ENCODE data around the gene EPHX1. TPM values are rescaled to one million over a fixed set of nuclear protein-coding genes. Genes with fewer than 3 reads are reported as not detected.

EPHX1 gene
- total RNA-seq, 1 donor from 2014 or later, result 15.8 TPM

DNA sequence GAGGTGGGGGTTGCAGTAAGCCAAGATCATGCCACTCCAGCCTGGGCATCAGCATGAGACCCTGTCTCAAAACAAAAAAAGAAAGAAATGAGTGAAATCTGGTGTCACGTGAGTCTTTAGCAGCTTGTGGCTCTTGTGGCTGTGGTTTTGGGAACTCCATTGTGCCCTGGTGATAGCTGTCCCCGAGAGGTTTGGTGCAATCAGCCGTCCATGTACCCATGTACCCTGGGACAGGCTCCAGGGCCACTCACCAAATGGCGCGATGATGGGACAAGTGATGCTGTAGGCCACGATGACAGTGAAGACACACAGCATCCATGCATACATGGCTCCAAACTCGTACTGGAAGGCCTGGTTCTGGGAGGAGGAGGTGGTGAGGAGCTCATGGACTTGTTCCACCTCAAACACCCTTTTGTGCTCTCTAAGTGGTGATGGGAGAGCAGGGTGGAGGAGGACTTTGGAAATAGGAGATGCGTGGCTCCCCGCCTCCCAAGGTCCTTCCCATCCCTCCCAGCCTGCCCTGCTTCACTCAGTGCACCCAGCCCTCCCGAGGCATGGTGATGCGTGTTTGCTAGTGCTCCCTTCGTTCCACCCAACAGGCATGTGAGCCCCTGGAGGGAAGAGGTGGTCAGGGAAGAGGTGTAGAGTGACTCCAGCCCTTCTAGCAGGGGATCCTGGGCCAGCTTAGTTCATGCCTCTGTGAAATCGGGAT lies 42.6 kb downstream of the EPHX1 start:
- TF ChIP-seq, protein P1, sequence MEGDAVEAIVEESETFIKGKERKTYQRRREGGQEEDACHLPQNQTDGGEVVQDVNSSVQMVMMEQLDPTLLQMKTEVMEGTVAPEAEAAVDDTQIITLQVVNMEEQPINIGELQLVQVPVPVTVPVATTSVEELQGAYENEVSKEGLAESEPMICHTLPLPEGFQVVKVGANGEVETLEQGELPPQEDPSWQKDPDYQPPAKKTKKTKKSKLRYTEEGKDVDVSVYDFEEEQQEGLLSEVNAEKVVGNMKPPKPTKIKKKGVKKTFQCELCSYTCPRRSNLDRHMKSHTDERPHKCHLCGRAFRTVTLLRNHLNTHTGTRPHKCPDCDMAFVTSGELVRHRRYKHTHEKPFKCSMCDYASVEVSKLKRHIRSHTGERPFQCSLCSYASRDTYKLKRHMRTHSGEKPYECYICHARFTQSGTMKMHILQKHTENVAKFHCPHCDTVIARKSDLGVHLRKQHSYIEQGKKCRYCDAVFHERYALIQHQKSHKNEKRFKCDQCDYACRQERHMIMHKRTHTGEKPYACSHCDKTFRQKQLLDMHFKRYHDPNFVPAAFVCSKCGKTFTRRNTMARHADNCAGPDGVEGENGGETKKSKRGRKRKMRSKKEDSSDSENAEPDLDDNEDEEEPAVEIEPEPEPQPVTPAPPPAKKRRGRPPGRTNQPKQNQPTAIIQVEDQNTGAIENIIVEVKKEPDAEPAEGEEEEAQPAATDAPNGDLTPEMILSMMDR (conservative IDR thresholded peaks at IDR 0.05), result no peak
- DNase-seq (ENCODE audit: low read depth, low spot score), result no peak
- Mint-ChIP-seq H3K27ac (ENCODE audit: unreplicated experiment) (no peak overlapping the region), H3K4me3 (no peak overlapping the region), H3K36me3 (ENCODE audit: low read depth) (peaks cover 12% of the 10 kb centered on the region), H3K9me3 (no peaks in the 10 kb centered on the region), H3K4me1 (peaks cover 16% of the 10 kb centered on the region), H3K27me3 (ENCODE audit: low read depth) (no peaks in the 10 kb centered on the region)

DNA sequence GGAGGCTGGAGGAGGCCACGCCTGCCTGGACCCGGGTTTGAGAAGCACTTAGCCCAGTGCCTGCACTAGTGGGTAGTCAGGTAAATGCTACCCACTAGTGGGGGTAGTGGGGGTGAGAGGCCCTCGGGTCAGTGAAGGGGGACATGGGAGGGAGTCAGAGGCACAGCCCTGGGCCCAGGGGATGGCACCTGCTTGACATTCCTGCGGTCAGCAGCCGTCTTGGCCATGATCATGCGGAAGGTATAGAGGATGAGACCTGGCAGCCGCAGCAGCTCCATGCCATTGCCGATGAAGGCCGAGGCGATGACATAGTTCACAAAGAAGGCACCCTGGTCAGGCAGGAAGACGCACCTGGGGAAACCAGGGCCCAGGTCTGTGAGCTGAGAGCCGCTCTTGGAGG lies 43.5 kb downstream of the EPHX1 start:
- H3K4me1 Mint-ChIP-seq, result peaks cover 9% of the 10 kb centered on the region
- H3K4me3 Mint-ChIP-seq, result no peak overlapping the region
- no peak overlapping the region for H3K27ac Mint-ChIP-seq (ENCODE audit: unreplicated experiment)
- TF ChIP-seq, protein P1 (conservative IDR thresholded peaks at IDR 0.05), result no peak
- no peak for DNase-seq (ENCODE audit: low read depth, low spot score)
- H3K9me3 Mint-ChIP-seq, result no peaks in the 10 kb centered on the region
- peaks cover 9% of the 10 kb centered on the region for H3K36me3 Mint-ChIP-seq (ENCODE audit: low read depth)
- no peaks in the 10 kb centered on the region for H3K27me3 Mint-ChIP-seq (ENCODE audit: low read depth)

DNA sequence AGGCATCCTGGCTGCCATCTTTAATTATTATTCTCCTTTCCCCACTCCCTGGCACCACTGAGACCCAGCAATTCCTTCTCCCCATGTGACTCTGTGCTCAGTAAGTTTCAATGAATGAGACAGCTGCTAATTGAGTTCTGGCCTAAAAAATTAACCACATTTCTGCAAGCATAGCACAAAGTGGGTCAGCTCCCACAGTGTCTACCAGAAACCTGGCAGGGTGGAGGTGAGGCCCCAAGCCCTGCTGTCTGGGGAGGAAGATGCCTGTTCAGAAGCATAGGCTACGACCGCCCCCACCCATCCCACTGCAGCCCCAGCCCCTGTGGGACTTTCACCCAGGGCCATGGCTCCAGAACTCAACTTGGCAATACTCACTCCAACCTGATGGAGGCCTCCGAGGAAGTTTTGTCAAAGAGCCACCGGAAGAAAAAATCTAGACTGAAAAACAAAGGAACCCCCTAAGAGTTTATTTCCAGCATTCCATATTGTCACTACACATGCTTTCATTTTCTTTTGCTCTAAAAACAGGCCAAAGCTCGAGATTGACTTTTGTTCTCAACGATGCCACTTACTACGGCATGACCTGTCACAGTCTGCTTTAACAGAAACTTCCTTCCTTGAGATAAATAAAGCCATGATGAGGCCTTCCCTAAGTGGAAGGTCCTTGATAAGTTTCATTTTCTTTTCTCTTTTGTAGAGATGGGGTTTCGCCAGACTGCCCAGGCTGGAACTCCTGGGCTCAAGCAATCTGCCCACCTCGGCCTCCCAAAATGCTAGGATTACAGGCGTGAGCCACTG lies 45.8 kb downstream of the EPHX1 start:
- Mint-ChIP-seq H3K27ac (ENCODE audit: unreplicated experiment) (no peak overlapping the region), H3K9me3 (no peaks in the 10 kb centered on the region), H3K36me3 (ENCODE audit: low read depth) (peaks cover 7% of the 10 kb centered on the region), H3K4me1 (no peaks in the 10 kb centered on the region), H3K4me3 (no peak overlapping the region), H3K27me3 (ENCODE audit: low read depth) (no peaks in the 10 kb centered on the region)
- TF ChIP-seq, protein P1 (conservative IDR thresholded peaks at IDR 0.05), result no peak
- DNase-seq (ENCODE audit: low read depth, low spot score), result no peak

DNA sequence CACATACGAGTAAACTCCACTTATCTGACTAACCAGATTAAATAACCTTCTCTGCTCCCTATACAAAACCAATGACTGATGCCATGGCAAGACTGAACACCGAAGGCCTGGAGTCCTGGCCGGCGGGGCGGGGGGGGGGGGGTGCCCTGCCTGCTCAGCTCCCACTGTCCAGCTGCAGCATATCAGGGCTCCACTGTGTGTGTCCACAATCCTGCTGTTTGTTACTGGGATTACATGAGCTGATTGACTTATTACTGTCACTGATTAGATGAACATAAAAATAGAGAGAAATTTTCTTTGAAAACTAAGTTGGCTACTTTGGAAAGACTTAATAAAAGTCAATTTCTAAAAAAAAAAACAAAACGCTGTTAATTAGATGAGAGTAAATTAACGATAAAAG lies 47.3 kb downstream of the EPHX1 start:
- TF ChIP-seq, protein P1 (conservative IDR thresholded peaks at IDR 0.05), result no peak
- DNase-seq (ENCODE audit: low read depth, low spot score), result no peak
- no peak overlapping the region for H3K27ac Mint-ChIP-seq (ENCODE audit: unreplicated experiment)
- H3K27me3 Mint-ChIP-seq (ENCODE audit: low read depth), result no peaks in the 10 kb centered on the region
- H3K9me3 Mint-ChIP-seq, result no peaks in the 10 kb centered on the region
- peaks cover 4% of the 10 kb centered on the region for H3K36me3 Mint-ChIP-seq (ENCODE audit: low read depth)
- no peaks in the 10 kb centered on the region for H3K4me1 Mint-ChIP-seq
- H3K4me3 Mint-ChIP-seq, result no peak overlapping the region

DNA sequence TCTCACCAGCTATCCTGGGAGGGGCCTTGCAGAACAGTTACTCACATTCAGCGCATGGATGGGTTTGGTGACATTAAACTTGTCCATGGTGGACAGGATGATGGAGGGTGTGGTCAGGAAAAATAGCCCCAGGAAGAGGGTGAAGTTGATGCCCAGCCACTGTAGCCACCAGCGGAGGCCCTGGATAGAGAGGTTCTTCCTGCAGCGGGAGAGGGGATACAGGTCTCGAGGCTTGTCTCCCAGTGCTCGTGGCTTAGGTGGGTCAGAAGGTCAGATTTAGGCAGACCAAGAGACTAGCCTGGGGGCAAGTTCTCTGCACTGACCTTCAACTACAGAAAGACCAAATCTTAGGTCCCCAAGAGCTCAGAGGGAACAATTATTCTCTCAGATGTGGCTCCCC lies 49.2 kb downstream of the EPHX1 start:
- no peak overlapping the region for H3K4me3 Mint-ChIP-seq
- peaks cover 4% of the 10 kb centered on the region for H3K36me3 Mint-ChIP-seq (ENCODE audit: low read depth)
- no peaks in the 10 kb centered on the region for H3K4me1 Mint-ChIP-seq
- no peak overlapping the region for H3K27ac Mint-ChIP-seq (ENCODE audit: unreplicated experiment)
- H3K27me3 Mint-ChIP-seq (ENCODE audit: low read depth), result no peaks in the 10 kb centered on the region
- H3K9me3 Mint-ChIP-seq, result no peaks in the 10 kb centered on the region
- TF ChIP-seq, protein P1 (conservative IDR thresholded peaks at IDR 0.05), result no peak
- no peak for DNase-seq (ENCODE audit: low read depth, low spot score)

Data from neural crest cell (in vitro differentiated cells).